Prostate gland (tissue), 2 donors: ENCODE data around the gene APOC1. TPM values are rescaled to one million over a fixed set of nuclear protein-coding genes. Genes with fewer than 3 reads are reported as not detected.
A peak's percentile ranks its signal among the peaks of the same experiment; 100 is the strongest.

Experiments used
- DNase-seq: peaks from one replicate; pipeline ENCODE4 v3.0.0-alpha.2; 2019; ENCODE audit warnings: low spot score
- H3K27ac ChIP-seq, 2 donors: fragments of 200-600 bp; sonication (generic); 2 replicates each; pipeline ENCODE4 v1.5.1; 2017 to 2019
- H3K27me3 ChIP-seq: fragments of 200-600 bp; sonication (generic); replicated peaks from 2 replicates; pipeline ENCODE4 v1.5.1; 2019; ENCODE audit not compliant: insufficient read depth
- H3K36me3 ChIP-seq, 2 donors: fragments of 200-600 bp; sonication (generic); 1 replicate in 1 of 2; 2 replicates in 1 of 2; pipeline versions ENCODE4 v1.5.1 to v1.8.1; 2017 to 2019
- H3K4me1 ChIP-seq: fragments of 200-600 bp; sonication (generic); replicated peaks from 2 replicates; pipeline ENCODE4 v1.5.1; 2019
- H3K4me3 ChIP-seq, 2 donors: fragments of 200-600 bp; sonication (generic); 2 replicates each; pipeline ENCODE4 v1.5.1; 2017 to 2019
- H3K9me3 ChIP-seq: fragments of 200-600 bp; sonication (generic); 2 replicates; pipeline ENCODE4 v1.5.1; 2017
- CTCF ChIP-seq, 4 experiments: fragments of 200-600 bp in 2 of 4; fragments of 450-650 bp in 2 of 4; sonication (generic) in 2 of 4; IDR thresholded peaks; 1 replicate in 3 of 4; 2 replicates in 1 of 4; pipeline ENCODE4 v1.5.1; 2016 to 2019; ENCODE audit warnings: antibody characterized with exemption in 4 of 4, mild to moderate bottlenecking in 2 of 4, moderate library complexity in 2 of 4
- POLR2A ChIP-seq: fragments of 450-650 bp; IDR thresholded peaks from one replicate; pipeline ENCODE4 v1.6.1; 2016; ENCODE audit warnings: antibody characterized with exemption, mild to moderate bottlenecking
- POLR2AphosphoS5 ChIP-seq: sonication (generic); formaldehyde crosslinking; IDR thresholded peaks from one replicate; pipeline ENCODE4 v1.6.1; 2017; ENCODE audit warnings: antibody characterized with exemption
- WGBS: methylation state at CpG from one replicate; pipeline ENCODE4 v1.1.5; 2018; 5-methylcytosine and 5-hydroxymethylcytosine counted together
- intact Hi-C: fragments of 100-400 bp; cut with DNase I; formaldehyde crosslinking; loops from one replicate; pipeline ENCODE4 v1.14.2; 2022
- total RNA-seq, 2 donors: library from RNA; depleted of rRNA; stranded (reverse); fragments of >200 nt; gene quantifications; one replicate each; pipeline ENCODE4 v1.1.0, GENCODE V29; 2016

APOC1 gene
- total RNA-seq, 2 donors from 2014 or later: 7.3 to 80.1 TPM

GRCh38 chr19:44889830-44890365 is 24.5 kb upstream of the APOC1 start:
- Histone ChIP-seq H3K36me3 (peaks cover 0 to 3% of the 10 kb centered on the region in 2 donors), H3K9me3 (no peaks in the 10 kb centered on the region), H3K4me3 (peak overlapping the region; percentile 39 to 52), H3K27ac (peak overlapping the region; percentile 93), H3K27me3 (no peaks in the 10 kb centered on the region), H3K4me1 (peaks cover 16% of the 10 kb centered on the region)
- TF ChIP-seq POLR2AphosphoS5 (no peak), CTCF (IDR thresholded peaks at IDR 0.05) (no peak), POLR2A (no peak)
- DNase-seq: no peak
- intact Hi-C loops: loop anchor here (2.0 kb wide), 1 partner anchor 43 kb away; the partner anchor contains the start of gene NECTIN2
- 55% methylated on average over 17 of the region's 17 CpGs for WGBS

GRCh38 chr19:44890366-44891015 is 23.9 kb upstream of the APOC1 start:
- H3K9me3 ChIP-seq: no peaks in the 10 kb centered on the region
- H3K36me3 ChIP-seq: peaks cover 0 to 3% of the 10 kb centered on the region in 2 donors
- TF ChIP-seq POLR2A (peak; percentile 41), POLR2AphosphoS5 (peak; percentile 98), CTCF (IDR thresholded peaks at IDR 0.05) (no peak)
- DNase-seq: peak; percentile 100
- peaks cover 16% of the 10 kb centered on the region for H3K4me1 ChIP-seq
- H3K4me3 ChIP-seq: peak overlapping the region; percentile 39 to 52
- H3K27me3 ChIP-seq: no peaks in the 10 kb centered on the region
- intact Hi-C loops: loop anchor here (2.0 kb wide), 1 partner anchor 44 kb away; the partner anchor contains the start of gene NECTIN2
- H3K27ac ChIP-seq: peak overlapping the region; percentile 93
- under 1% methylated on average over 40 of the region's 40 CpGs for WGBS

- Histone ChIP-seq H3K36me3 (peaks cover 7 to 11% of the 10 kb centered on the region in 2 donors), H3K9me3 (no peaks in the 10 kb centered on the region), H3K4me1 (peaks cover 16% of the 10 kb centered on the region), H3K4me3 (peak within 1 kb of the TSS; percentile 88 to 94), H3K27ac (peak within 1 kb of the TSS; percentile 93), H3K27me3 (no peaks in the 10 kb centered on the region)
- intact Hi-C loops: loop anchor here (2.0 kb wide), 1 partner anchor 44 kb away; the partner anchor contains the start of gene NECTIN2
- DNase-seq: no peak
- WGBS: under 1% methylated on average over 57 of the region's 81 CpGs
- TF ChIP-seq CTCF (IDR thresholded peaks at IDR 0.05) (peak in 1 of 4 experiments; percentile 12), POLR2A (no peak), POLR2AphosphoS5 (peak; percentile 42)
Measured at GRCh38 chr19:44891016-44891882, 23.2 kb upstream of the APOC1 start, which contains the start of gene TOMM40. TSS of gene TOMM40 (plus strand) at chr19:44891254. CDS start at chr19:44891416, 162 bp downstream.

- peaks cover 16% of the 10 kb centered on the region for H3K4me1 ChIP-seq
- H3K9me3 ChIP-seq: no peaks in the 10 kb centered on the region
- peaks cover 12 to 14% of the 10 kb centered on the region in 2 donors for H3K36me3 ChIP-seq
- H3K27me3 ChIP-seq: no peaks in the 10 kb centered on the region
- DNase-seq: no peak
- intact Hi-C loops: no loop called here
- 82% methylated on average over 7 of the region's 7 CpGs for WGBS
- H3K4me3 ChIP-seq: no peak overlapping the region
- TF ChIP-seq CTCF (IDR thresholded peaks at IDR 0.05) (no peak), POLR2A (no peak), POLR2AphosphoS5 (no peak)
- no peak overlapping the region for H3K27ac ChIP-seq
Measured at GRCh38 chr19:44892932-44893331, 21.5 kb upstream of the APOC1 start.
